ENCODE data around the gene TNFSF13B. TPM values are rescaled to one million over a fixed set of nuclear protein-coding genes. Genes with fewer than 3 reads are reported as not detected.

The TNFSF13B gene
- total RNA-seq, 2 experiments from 2014 or later: 0.41 TPM; not detected in 1

DNA sequence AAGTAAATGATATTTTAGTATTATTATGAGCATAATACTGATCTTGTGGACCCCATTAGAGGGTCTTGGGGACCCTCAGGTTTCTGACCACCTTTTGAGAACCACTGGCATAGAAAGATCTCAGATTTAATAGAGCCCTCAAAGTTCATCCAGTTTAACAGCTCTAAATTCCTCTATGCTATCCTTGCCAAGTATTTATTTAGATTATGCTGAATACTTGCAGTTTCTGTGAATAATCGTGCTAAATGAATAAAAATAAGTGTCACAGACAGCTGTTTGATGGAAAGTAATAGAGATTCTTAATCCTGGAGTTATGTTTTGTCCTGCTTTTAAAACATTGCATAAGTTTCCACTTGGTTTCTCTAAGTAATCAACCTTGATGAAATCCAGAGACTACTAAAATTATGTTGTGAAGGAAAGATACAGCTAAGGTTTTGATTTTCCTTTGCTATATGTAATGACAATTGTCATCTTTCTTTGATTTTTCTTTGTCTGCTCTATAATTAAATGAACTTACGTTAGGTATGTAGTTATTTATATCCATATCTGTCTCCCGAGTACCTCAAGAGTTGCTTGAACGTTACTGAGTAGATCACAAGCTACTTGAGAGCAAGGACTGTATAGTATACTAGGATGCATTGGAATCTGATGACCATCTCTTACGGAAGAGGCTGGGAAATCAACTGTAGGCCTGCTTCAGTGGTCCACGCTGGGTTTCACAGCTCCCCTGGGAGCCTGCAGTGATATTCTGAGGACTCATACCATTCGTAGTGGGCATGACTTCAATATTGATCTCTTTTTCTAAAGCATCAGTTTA is 45.6 kb upstream of the TNFSF13B start:
- Histone ChIP-seq H4K20me1 (ENCODE audit: insufficient read depth, low read length) (peaks cover 19% of the 10 kb centered on the region), H3K9me3 (ENCODE audit: low read length) (no peaks in the 10 kb centered on the region), H3K27ac (ENCODE audit: low read depth, low read length, poor library complexity, severe bottlenecking) (no peak overlapping the region), H2AFZ (ENCODE audit: low read length) (no peak overlapping the region), H3K4me3 (ENCODE audit: low read depth, low read length, poor library complexity, severe bottlenecking) (no peak overlapping the region), H3K79me2 (ENCODE audit: insufficient read depth, low read depth, low read length) (peaks cover 7% of the 10 kb centered on the region; the same call in 1 of the 2 replicates), H3K4me1 (ENCODE audit: insufficient read depth, low read length, poor library complexity, severe bottlenecking) (peaks cover 10% of the 10 kb centered on the region), H3K4me2 (ENCODE audit: low read length) (no peak overlapping the region), H3K9me2 (ENCODE audit: insufficient read depth, low read length) (no peaks in the 10 kb centered on the region), H3K36me3 (ENCODE audit: insufficient read depth, low read length) (no peaks in the 10 kb centered on the region)
- intact Hi-C loops (cut with micrococcal nuclease; ENCODE audit: unreplicated experiment): no loop called here
- no TSS peak for BruUV-seq (replicated peaks)
- ChIA-PET POLR2A (interaction anchor here (0.7 to 0.8 kb wide), 2 partner anchors 9 to 10 kb away, joined by 3 to 5 read pairs; no protein-coding TSS in a partner anchor), CTCF (ENCODE audit: unreplicated experiment) (no interaction called here)
- TF ChIP-seq EZH2phosphoT487 (IDR thresholded peaks at IDR 0.05; ENCODE audit: borderline replicate concordance, low read depth, low read length): no peak
- TF ChIP-seq, protein P1, sequence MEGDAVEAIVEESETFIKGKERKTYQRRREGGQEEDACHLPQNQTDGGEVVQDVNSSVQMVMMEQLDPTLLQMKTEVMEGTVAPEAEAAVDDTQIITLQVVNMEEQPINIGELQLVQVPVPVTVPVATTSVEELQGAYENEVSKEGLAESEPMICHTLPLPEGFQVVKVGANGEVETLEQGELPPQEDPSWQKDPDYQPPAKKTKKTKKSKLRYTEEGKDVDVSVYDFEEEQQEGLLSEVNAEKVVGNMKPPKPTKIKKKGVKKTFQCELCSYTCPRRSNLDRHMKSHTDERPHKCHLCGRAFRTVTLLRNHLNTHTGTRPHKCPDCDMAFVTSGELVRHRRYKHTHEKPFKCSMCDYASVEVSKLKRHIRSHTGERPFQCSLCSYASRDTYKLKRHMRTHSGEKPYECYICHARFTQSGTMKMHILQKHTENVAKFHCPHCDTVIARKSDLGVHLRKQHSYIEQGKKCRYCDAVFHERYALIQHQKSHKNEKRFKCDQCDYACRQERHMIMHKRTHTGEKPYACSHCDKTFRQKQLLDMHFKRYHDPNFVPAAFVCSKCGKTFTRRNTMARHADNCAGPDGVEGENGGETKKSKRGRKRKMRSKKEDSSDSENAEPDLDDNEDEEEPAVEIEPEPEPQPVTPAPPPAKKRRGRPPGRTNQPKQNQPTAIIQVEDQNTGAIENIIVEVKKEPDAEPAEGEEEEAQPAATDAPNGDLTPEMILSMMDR (conservative IDR thresholded peaks at IDR 0.05; ENCODE audit: low read length): no peak
- no peak for DNase-seq (ENCODE audit: low spot score)

DNA sequence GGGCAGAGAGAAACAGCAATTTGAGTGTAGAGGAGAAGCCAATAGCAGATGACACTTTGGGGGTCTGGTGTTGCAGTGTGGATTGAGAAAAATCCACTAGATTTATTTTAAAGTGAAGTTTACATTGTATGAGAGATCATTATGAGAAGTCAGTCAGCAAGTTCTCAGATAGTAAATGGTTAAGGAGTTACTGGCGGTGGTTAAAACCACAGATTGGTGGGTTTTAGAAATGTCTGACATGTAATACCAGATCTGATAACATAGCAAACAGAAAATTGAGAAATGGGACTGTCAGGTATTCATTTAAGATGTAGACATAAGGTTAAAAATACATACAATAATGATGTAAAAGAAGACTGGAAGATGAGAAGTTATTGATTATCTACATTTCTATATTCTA is 44.1 kb upstream of the TNFSF13B start:
- H3K9me3 ChIP-seq (ENCODE audit: low read length): no peaks in the 10 kb centered on the region
- no peaks in the 10 kb centered on the region for H3K36me3 ChIP-seq (ENCODE audit: insufficient read depth, low read length)
- no peak overlapping the region for H3K4me3 ChIP-seq (ENCODE audit: low read depth, low read length, poor library complexity, severe bottlenecking)
- no peaks in the 10 kb centered on the region for H3K9me2 ChIP-seq (ENCODE audit: insufficient read depth, low read length)
- intact Hi-C loops (cut with micrococcal nuclease; ENCODE audit: unreplicated experiment): no loop called here
- H3K27ac ChIP-seq (ENCODE audit: low read depth, low read length, poor library complexity, severe bottlenecking): no peak overlapping the region
- H2AFZ ChIP-seq (ENCODE audit: low read length): no peak overlapping the region
- CTCF ChIA-PET (ENCODE audit: unreplicated experiment): no interaction called here
- BruUV-seq (replicated peaks): no TSS peak
- POLR2A ChIA-PET: no interaction called here
- no peak for DNase-seq (ENCODE audit: low spot score)
- no peaks in the 10 kb centered on the region for H3K4me1 ChIP-seq (ENCODE audit: insufficient read depth, low read length, poor library complexity, severe bottlenecking)
- peaks cover 11% of the 10 kb centered on the region; the same call in 1 of the 2 replicates for H4K20me1 ChIP-seq (ENCODE audit: insufficient read depth, low read length)
- no peaks in the 10 kb centered on the region; the same call in 1 of the 2 replicates for H3K79me2 ChIP-seq (ENCODE audit: insufficient read depth, low read depth, low read length)
- TF ChIP-seq, protein P1 (conservative IDR thresholded peaks at IDR 0.05; ENCODE audit: low read length): no peak
- no peak overlapping the region for H3K4me2 ChIP-seq (ENCODE audit: low read length)

DNA sequence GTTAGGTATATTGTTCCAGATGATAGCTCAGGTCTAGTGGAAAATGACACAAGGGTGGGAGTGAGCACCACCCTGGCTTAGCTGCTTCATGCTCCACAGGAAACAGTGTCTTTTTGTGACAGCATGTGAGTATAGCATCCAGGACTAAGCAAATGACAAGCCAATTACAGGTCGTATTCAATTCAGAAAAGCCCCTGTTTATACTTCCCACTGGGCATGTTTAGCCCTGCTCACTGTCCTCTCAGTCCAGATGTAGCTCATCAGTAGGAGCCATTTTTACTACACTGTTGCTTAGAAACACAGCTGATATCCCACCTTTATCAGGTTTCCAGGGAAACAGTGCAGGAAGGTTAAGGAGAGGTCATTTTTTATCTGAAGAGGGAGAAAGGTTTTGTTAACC is 43.3 kb upstream of the TNFSF13B start:
- CTCF ChIA-PET (ENCODE audit: unreplicated experiment): no interaction called here
- Histone ChIP-seq H3K27ac (ENCODE audit: low read depth, low read length, poor library complexity, severe bottlenecking) (no peak overlapping the region), H3K79me2 (ENCODE audit: insufficient read depth, low read depth, low read length) (no peaks in the 10 kb centered on the region; the same call in 1 of the 2 replicates)

More for the DNA sequence above, 43.3 kb upstream of the TNFSF13B start:
- Histone ChIP-seq H2AFZ (ENCODE audit: low read length) (no peak overlapping the region), H3K36me3 (ENCODE audit: insufficient read depth, low read length) (no peaks in the 10 kb centered on the region), H3K4me3 (ENCODE audit: low read depth, low read length, poor library complexity, severe bottlenecking) (no peak overlapping the region), H3K4me2 (ENCODE audit: low read length) (no peak overlapping the region), H3K4me1 (ENCODE audit: insufficient read depth, low read length, poor library complexity, severe bottlenecking) (no peaks in the 10 kb centered on the region), H3K9me3 (ENCODE audit: low read length) (no peaks in the 10 kb centered on the region), H4K20me1 (ENCODE audit: insufficient read depth, low read length) (peaks cover 5% of the 10 kb centered on the region; the same call in 1 of the 2 replicates), H3K9me2 (ENCODE audit: insufficient read depth, low read length) (no peaks in the 10 kb centered on the region)
- POLR2A ChIA-PET: no interaction called here
- intact Hi-C loops (cut with micrococcal nuclease; ENCODE audit: unreplicated experiment): no loop called here
- no peak for DNase-seq (ENCODE audit: low spot score)
- BruUV-seq (replicated peaks): no TSS peak
- TF ChIP-seq, protein P1 (conservative IDR thresholded peaks at IDR 0.05; ENCODE audit: low read length): no peak
- no peak for TF ChIP-seq EZH2phosphoT487 (IDR thresholded peaks at IDR 0.05; ENCODE audit: borderline replicate concordance, low read depth, low read length)

All from OCI-LY7 (cell line).